Measurements from ENCODE around the gene GTF3C2.

The GTF3C2 gene

GRCh38 chr2:27294928-27295327 lies 61.6 kb downstream of the GTF3C2 start:
- no peak for DNase-seq

- no peak for DNase-seq
Measured at GRCh38 chr2:27291865-27292264, 64.7 kb downstream of the GTF3C2 start.

DNA sequence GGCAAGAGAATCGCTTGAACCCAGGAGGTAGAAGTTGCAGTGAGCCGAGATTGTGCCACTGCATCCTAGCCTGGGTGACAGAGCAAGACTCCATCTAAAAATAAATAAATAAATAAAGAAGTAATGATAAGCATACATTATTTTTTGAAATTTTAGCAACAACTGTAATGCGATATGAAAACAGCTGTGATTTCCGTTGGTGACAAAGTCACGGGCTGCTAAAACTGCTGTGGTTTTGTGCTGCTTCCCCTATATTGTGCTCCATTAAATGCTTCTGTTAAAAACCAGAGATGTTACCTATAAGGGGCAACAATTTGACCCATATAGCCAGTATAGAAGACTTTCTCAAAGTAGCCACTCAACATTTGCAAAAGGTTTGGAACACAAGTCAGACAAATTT lies 66.0 kb downstream of the GTF3C2 start:
- DNase-seq: no peak

- no peak for DNase-seq
Measured at GRCh38 chr2:27288610-27289009, 68.0 kb downstream of the GTF3C2 start.

DNA sequence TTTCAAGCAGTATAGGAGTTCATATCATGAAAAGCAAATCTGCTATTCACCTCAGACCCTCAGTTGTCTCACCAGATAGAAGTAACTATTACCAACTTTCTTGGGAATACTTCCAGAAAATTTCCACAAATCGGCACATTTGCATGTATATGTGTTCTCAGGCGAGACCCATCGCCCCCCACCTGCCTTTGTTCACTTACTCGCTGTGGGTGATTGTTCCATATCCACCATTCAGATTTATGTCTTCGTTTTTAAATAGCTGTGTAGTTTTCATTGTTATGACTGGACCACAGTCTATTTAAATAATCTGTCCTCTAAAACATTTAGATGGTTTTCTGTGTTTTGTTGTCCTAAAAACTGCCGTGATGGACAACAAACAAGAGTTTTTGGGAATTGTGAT lies 71.1 kb downstream of the GTF3C2 start:
- no peak for DNase-seq

DNA sequence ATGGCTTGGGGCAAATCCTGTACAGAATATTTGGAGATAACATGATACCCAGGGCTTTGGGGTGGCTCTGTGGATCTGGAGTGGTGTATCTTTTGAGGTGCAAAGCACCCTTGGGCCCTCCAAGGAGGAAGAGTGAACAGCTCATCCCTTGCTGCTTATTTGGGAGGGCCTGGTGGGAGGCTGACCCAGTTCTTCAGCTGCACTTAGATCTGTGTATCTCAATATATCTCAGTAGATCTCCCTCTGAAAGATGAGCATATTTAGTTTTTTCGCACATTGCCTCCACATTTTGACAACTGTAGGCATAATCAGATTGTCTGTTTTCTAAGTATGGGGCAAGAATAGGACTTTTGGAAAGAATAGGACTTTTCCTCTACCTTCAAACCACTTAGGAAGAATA lies 71.6 kb downstream of the GTF3C2 start:
- no peak for DNase-seq

DNA sequence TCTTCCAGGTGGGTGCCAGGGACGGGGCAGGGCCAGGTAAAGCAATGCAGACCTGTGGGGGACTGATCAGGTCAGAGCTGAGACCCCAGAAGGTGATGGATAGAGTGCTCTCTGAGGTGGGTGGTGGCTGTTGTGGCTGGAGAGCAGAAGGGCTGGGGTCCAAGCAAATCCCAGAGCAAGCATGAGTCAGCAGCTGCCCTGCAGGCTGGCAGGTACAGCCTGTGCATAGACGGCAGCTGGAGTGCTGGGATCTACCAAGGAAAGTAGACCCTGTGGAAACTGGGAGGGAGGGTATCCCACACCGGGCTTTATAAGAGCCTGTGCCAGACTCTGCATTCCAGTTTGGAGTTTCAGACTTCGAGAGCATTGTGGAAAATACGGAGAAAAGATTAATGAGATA lies 73.7 kb downstream of the GTF3C2 start:
- DNase-seq: no peak

DNA sequence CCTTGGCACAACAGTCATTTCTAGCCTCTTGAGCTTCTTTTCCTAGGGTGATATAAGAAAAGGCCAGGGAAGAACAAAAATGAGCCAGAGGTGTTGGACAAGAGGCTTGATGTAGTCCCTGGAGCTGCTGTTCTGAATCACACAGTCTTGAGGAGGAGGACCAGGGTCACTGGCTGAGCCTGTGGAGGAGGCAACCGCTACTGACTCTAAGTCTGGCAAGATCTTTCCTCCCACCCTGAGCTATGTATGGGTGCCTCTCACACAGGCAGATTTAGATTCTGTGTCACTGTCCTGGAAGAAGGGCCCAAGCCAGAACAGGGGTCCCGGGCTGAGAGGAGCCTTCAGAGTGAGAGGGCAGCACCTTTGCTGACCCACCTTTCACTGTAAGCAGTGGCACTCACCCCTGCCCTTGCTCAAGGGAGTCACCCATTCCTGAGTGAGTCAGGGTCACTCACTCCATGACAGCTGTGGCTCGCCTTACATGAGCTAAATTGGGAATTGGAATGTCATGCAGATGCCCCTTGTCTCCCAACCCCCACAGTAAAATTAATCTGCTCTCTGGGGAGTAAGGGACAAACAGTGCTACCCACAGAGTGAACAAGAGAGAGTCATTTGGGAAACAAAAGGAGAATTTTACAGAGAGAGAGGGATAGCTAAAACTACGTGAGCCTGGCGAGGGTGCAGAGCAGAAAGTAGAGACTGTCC lies 74.6 kb downstream of the GTF3C2 start, which contains the start of gene TRIM54:
Gene TRIM54 (plus strand): TSS at position 575 of the 705 bp plus-strand sequence. CDS start 303 bp downstream, outside the sequence.
- no peak for DNase-seq

DNA sequence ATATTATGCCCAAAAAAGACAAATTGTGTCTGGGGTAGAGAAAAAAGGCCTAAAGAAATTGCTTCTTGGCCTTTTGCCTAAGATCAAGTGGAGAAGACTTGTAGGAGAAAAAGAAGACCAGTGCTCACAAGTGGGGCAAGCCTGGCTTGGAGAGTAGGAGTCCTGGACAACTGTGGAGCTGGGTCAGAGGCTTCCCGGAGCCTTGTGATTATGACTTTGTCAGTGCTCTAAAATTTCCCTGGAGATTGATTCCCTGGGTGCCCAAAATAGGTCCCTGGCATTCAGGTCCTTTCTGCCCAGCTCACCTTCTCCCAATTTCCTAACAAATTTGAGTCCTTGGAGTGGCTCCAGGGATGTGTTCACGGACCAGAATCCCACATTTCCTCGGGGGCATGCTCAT lies 75.1 kb downstream of the GTF3C2 start:
- DNase-seq: no peak

DNA sequence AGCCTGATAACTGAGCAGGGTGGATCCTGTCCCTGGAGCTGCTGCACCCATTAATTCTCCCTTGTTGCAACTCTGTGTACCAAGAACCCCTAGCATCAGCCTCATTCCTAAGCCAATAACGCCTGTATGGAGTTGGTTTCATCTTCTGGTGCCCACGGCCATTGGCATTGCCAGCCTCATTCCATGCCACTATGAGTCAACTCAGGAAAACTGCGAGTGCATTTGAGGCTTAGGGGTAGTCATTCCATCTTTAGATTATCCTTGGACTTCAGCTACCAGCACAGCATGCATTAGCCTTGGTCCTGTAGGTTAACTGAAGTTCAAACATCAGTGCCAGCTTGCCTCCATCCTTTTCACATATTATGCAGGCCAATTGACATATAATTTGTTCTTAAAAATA lies 75.7 kb downstream of the GTF3C2 start:
- no peak for DNase-seq

DNA sequence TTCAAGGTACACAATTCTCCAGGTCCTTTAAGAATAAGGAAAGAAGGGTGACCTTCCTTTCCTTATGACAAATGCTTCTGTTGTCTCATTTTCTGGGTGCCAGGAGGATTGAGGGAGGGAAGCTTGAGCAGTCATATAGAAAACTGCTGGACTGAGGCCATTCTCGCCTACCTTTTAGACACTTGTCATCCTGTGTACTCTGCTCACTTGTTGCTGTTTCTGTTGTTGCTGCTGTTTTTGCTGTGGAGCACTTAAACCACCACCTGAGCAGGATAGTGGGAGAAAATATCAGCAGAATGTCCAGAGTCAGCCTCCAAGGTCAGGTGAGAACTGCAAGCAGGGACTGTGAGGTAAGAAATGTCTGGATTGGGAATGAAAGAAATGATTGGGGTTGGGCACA lies 78.6 kb downstream of the GTF3C2 start:
- DNase-seq: no peak
